ENCODE data around the gene SYP.
A peak's percentile ranks its signal among the peaks of the same experiment; 100 is the strongest.

SYP gene

DNA sequence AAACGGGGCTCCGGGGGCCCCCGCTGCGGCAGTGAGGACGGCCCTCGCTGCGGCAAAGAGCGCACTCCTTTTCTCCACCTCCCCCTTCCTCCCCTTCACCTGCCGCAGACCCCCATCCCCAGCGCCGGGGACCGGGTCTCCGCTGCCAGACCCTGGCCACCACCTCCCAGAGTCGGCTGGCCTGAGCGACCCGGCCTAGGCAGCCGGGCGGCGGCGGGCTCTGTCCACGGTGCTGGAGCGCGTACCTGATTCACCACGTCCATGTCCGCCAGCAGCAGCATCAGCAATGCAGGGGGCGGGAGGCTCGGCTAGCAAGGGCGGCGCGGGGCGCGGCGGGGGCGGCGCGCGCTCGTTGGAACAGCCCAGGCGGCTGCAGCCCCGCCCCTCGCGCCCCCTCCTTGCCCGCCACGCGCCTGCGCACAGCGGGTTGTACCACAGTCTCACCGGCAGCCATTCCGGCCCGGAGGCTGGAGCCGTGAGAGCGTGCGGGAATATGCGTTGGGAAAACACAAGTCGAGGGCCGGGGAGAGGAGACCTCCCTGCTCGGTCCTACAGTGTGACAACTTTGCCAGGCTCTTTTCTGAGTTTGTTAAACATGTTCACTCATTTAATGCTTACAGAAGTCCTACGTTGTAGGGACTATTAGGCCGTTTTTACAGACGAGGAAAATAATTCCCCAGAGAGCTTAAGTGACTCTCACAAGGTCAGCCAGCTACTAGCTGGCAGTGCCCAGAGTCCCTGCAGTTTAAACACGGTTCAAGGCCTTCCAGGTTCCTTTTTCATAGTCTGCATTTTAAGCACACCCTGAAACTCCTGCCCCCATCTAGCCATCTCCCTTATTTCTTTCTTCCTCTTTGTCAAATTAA is at the start of gene SYP (continued):
- TF ChIP-seq, protein P1, sequence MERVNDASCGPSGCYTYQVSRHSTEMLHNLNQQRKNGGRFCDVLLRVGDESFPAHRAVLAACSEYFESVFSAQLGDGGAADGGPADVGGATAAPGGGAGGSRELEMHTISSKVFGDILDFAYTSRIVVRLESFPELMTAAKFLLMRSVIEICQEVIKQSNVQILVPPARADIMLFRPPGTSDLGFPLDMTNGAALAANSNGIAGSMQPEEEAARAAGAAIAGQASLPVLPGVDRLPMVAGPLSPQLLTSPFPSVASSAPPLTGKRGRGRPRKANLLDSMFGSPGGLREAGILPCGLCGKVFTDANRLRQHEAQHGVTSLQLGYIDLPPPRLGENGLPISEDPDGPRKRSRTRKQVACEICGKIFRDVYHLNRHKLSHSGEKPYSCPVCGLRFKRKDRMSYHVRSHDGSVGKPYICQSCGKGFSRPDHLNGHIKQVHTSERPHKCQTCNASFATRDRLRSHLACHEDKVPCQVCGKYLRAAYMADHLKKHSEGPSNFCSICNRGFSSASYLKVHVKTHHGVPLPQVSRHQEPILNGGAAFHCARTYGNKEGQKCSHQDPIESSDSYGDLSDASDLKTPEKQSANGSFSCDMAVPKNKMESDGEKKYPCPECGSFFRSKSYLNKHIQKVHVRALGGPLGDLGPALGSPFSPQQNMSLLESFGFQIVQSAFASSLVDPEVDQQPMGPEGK (tag by site-specific recombination; IDR thresholded peaks at IDR 0.05): peak; percentile 50
- TF ChIP-seq, protein P2, sequence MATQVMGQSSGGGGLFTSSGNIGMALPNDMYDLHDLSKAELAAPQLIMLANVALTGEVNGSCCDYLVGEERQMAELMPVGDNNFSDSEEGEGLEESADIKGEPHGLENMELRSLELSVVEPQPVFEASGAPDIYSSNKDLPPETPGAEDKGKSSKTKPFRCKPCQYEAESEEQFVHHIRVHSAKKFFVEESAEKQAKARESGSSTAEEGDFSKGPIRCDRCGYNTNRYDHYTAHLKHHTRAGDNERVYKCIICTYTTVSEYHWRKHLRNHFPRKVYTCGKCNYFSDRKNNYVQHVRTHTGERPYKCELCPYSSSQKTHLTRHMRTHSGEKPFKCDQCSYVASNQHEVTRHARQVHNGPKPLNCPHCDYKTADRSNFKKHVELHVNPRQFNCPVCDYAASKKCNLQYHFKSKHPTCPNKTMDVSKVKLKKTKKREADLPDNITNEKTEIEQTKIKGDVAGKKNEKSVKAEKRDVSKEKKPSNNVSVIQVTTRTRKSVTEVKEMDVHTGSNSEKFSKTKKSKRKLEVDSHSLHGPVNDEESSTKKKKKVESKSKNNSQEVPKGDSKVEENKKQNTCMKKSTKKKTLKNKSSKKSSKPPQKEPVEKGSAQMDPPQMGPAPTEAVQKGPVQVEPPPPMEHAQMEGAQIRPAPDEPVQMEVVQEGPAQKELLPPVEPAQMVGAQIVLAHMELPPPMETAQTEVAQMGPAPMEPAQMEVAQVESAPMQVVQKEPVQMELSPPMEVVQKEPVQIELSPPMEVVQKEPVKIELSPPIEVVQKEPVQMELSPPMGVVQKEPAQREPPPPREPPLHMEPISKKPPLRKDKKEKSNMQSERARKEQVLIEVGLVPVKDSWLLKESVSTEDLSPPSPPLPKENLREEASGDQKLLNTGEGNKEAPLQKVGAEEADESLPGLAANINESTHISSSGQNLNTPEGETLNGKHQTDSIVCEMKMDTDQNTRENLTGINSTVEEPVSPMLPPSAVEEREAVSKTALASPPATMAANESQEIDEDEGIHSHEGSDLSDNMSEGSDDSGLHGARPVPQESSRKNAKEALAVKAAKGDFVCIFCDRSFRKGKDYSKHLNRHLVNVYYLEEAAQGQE (tag by site-specific recombination; IDR thresholded peaks at IDR 0.05): peak; percentile 98
- TF ChIP-seq, protein P3, sequence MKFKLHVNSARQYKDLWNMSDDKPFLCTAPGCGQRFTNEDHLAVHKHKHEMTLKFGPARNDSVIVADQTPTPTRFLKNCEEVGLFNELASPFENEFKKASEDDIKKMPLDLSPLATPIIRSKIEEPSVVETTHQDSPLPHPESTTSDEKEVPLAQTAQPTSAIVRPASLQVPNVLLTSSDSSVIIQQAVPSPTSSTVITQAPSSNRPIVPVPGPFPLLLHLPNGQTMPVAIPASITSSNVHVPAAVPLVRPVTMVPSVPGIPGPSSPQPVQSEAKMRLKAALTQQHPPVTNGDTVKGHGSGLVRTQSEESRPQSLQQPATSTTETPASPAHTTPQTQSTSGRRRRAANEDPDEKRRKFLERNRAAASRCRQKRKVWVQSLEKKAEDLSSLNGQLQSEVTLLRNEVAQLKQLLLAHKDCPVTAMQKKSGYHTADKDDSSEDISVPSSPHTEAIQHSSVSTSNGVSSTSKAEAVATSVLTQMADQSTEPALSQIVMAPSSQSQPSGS (tag by site-specific recombination; IDR thresholded peaks at IDR 0.05; ENCODE audit: low read depth): no peak
- TF ChIP-seq ZNF221 (tag by site-specific recombination; IDR thresholded peaks at IDR 0.05; ENCODE audit: borderline replicate concordance) (no peak), ZFP69B (tag by site-specific recombination; IDR thresholded peaks at IDR 0.05) (no peak), ZXDB (tag by site-specific recombination; IDR thresholded peaks at IDR 0.05) (peak; percentile 42; the same call in 1 of the 2 replicates), HOXC10 (CRISPR knock-in tag; IDR thresholded peaks at IDR 0.05) (0 out of 2 replicates have a peak, but pooled peaks have one; percentile 52), SP3 (tag by site-specific recombination; IDR thresholded peaks at IDR 0.05) (peak; percentile 37; the same call in 1 of the 2 replicates), KLF9 (tag by site-specific recombination; IDR thresholded peaks at IDR 0.05; ENCODE audit: low read depth) (peak; percentile 57; the same call in 1 of the 2 replicates), ZNF37A (tag by site-specific recombination; IDR thresholded peaks at IDR 0.05) (no peak), ZNF341 (tag by site-specific recombination; IDR thresholded peaks at IDR 0.05; ENCODE audit: low read depth) (peak; percentile 95), ZNF223 (tag by site-specific recombination; IDR thresholded peaks at IDR 0.05) (no peak), ZBTB20 (tag by site-specific recombination; IDR thresholded peaks at IDR 0.05) (peak; percentile 60; the same call in 1 of the 2 replicates), ZIC2 (tag by site-specific recombination; IDR thresholded peaks at IDR 0.05) (0 out of 2 replicates have a peak, but pooled peaks have one; percentile 27), ZSCAN30 (tag by site-specific recombination; IDR thresholded peaks at IDR 0.05) (peak; percentile 78; the same call in 1 of the 2 replicates), ZEB2 (tag by site-specific recombination; IDR thresholded peaks at IDR 0.05) (0 out of 2 replicates have a peak, but pooled peaks have one; percentile 20), ZBTB8A (tag by site-specific recombination; IDR thresholded peaks at IDR 0.05) (0 out of 2 replicates have a peak, but pooled peaks have one; percentile 31), EGR2 (tag by site-specific recombination; IDR thresholded peaks at IDR 0.05; ENCODE audit: low read depth) (peak; percentile 25; the same call in 1 of the 2 replicates)
- TF ChIP-seq, protein P4, sequence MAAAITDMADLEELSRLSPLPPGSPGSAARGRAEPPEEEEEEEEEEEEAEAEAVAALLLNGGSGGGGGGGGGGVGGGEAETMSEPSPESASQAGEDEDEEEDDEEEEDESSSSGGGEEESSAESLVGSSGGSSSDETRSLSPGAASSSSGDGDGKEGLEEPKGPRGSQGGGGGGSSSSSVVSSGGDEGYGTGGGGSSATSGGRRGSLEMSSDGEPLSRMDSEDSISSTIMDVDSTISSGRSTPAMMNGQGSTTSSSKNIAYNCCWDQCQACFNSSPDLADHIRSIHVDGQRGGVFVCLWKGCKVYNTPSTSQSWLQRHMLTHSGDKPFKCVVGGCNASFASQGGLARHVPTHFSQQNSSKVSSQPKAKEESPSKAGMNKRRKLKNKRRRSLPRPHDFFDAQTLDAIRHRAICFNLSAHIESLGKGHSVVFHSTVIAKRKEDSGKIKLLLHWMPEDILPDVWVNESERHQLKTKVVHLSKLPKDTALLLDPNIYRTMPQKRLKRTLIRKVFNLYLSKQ (tag by site-specific recombination; IDR thresholded peaks at IDR 0.05; ENCODE audit: borderline replicate concordance): no peak
- TF ChIP-seq, protein P5, sequence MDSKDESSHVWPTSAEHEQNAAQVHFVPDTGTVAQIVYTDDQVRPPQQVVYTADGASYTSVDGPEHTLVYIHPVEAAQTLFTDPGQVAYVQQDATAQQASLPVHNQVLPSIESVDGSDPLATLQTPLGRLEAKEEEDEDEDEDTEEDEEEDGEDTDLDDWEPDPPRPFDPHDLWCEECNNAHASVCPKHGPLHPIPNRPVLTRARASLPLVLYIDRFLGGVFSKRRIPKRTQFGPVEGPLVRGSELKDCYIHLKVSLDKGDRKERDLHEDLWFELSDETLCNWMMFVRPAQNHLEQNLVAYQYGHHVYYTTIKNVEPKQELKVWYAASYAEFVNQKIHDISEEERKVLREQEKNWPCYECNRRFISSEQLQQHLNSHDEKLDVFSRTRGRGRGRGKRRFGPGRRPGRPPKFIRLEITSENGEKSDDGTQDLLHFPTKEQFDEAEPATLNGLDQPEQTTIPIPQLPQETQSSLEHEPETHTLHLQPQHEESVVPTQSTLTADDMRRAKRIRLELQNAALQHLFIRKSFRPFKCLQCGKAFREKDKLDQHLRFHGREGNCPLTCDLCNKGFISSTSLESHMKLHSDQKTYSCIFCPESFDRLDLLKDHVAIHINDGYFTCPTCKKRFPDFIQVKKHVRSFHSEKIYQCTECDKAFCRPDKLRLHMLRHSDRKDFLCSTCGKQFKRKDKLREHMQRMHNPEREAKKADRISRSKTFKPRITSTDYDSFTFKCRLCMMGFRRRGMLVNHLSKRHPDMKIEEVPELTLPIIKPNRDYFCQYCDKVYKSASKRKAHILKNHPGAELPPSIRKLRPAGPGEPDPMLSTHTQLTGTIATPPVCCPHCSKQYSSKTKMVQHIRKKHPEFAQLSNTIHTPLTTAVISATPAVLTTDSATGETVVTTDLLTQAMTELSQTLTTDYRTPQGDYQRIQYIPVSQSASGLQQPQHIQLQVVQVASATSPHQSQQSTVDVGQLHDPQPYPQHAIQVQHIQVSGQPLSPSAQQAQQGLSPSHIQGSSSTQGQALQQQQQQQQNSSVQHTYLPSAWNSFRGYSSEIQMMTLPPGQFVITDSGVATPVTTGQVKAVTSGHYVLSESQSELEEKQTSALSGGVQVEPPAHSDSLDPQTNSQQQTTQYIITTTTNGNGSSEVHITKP (tag by site-specific recombination; IDR thresholded peaks at IDR 0.05): peak; percentile 74
- TF ChIP-seq, protein P6, sequence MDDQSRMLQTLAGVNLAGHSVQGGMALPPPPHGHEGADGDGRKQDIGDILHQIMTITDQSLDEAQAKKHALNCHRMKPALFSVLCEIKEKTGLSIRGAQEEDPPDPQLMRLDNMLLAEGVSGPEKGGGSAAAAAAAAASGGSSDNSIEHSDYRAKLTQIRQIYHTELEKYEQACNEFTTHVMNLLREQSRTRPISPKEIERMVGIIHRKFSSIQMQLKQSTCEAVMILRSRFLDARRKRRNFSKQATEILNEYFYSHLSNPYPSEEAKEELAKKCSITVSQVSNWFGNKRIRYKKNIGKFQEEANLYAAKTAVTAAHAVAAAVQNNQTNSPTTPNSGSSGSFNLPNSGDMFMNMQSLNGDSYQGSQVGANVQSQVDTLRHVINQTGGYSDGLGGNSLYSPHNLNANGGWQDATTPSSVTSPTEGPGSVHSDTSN (CRISPR knock-in tag; IDR thresholded peaks at IDR 0.05): peak; percentile 85
